ENCODE data around the gene FAHD1.
"Not testable (repeated sequence)": the region's sequence is repeated elsewhere in the genome, so short reads cannot be mapped to it uniquely, and the experiment has no call there.

The FAHD1 gene

GRCh38 chr16:1865902-1866690, 39.1 kb downstream of the FAHD1 start:
- ATAC-seq (ENCODE audit: low read depth) (no peak), DNase-seq (ENCODE audit: low spot score) (no peak)
- Histone ChIP-seq H3K27me3 (ENCODE audit: insufficient read depth, poor library complexity, severe bottlenecking) (no peaks in the 10 kb centered on the region), H3K27ac (ENCODE audit: poor library complexity, severe bottlenecking) (no peak overlapping the region), H3K9me3 (ENCODE audit: severe bottlenecking) (no peaks in the 10 kb centered on the region), H3K4me1 (ENCODE audit: insufficient read depth, poor library complexity, severe bottlenecking) (peaks cover 12% of the 10 kb centered on the region), H3K4me3 (ENCODE audit: severe bottlenecking) (no peak overlapping the region), H3K36me3 (ENCODE audit: low read depth) (no peaks in the 10 kb centered on the region)
- TF ChIP-seq CTCF (IDR thresholded peaks at IDR 0.05; ENCODE audit: poor library complexity, severe bottlenecking) = no peak

DNA sequence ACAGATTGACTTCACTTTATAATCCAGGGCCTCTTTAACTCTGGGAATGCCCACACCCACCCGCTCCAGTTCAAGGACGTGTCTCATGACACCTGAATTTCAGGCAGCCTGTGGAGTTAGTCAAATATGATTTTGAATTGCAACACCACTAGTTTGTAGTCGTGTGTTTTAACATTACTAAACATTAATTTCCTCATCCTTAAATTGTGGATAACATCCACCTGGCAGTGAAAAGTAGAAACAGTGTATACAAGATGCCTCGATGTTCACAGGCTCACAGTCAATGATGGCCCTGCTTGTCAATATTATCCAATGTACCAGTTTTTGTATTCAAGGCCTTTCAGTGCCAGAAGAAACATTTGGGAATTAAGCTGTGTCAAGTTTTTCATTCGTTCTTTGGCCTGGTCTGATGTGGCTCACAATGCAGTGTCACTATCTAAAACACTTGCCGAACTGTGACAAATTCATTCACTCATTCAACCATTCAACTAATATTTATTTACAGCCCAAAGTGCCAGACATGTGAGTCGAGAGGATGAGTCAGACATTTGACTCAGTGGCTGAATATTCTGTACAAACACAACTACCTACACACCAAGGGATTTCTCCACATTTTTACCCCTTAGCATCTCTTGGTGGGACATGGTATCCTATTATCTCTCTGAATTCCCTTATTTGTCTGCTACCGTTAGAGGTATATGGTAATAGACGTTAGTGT, 43.5 kb downstream of the FAHD1 start:
- Histone ChIP-seq H3K9me3 (ENCODE audit: severe bottlenecking) (no peaks in the 10 kb centered on the region), H3K36me3 (ENCODE audit: low read depth) (no peaks in the 10 kb centered on the region), H3K4me3 (ENCODE audit: severe bottlenecking) (no peak overlapping the region), H3K27ac (ENCODE audit: poor library complexity, severe bottlenecking) (peak overlapping the region; percentile 64), H3K27me3 (ENCODE audit: insufficient read depth, poor library complexity, severe bottlenecking) (no peaks in the 10 kb centered on the region), H3K4me1 (ENCODE audit: insufficient read depth, poor library complexity, severe bottlenecking) (peaks cover 14% of the 10 kb centered on the region)
- no peak for TF ChIP-seq CTCF (IDR thresholded peaks at IDR 0.05; ENCODE audit: poor library complexity, severe bottlenecking)
- ATAC-seq (ENCODE audit: low read depth) = peak; percentile 78
- no peak for DNase-seq (ENCODE audit: low spot score)

- H3K4me3 ChIP-seq (ENCODE audit: severe bottlenecking) = peak within 1 kb of the TSS; percentile 14
- H3K27me3 ChIP-seq (ENCODE audit: insufficient read depth, poor library complexity, severe bottlenecking) = no peaks in the 10 kb centered on the region
- no peaks in the 10 kb centered on the region for H3K9me3 ChIP-seq (ENCODE audit: severe bottlenecking)
- H3K4me1 ChIP-seq (ENCODE audit: insufficient read depth, poor library complexity, severe bottlenecking) = peaks cover 14% of the 10 kb centered on the region
- H3K27ac ChIP-seq (ENCODE audit: poor library complexity, severe bottlenecking) = peak within 1 kb of the TSS; percentile 64
- ATAC-seq (ENCODE audit: low read depth) (peak; percentile 59), DNase-seq (ENCODE audit: low spot score) (no peak)
- TF ChIP-seq CTCF (IDR thresholded peaks at IDR 0.05; ENCODE audit: poor library complexity, severe bottlenecking) = no peak
- H3K36me3 ChIP-seq (ENCODE audit: low read depth) = no peaks in the 10 kb centered on the region
Observed at GRCh38 chr16:1871974-1872635, 45.1 kb downstream of the FAHD1 start, which contains the start of gene MEIOB. MEIOB (minus strand) TSS chr16:1872164; CDS start chr16:1868175, 3,989 bp downstream.

GRCh38 chr16:1874854-1875253, 47.8 kb downstream of the FAHD1 start:
- no peaks in the 10 kb centered on the region for H3K9me3 ChIP-seq (ENCODE audit: severe bottlenecking)
- H3K27ac ChIP-seq (ENCODE audit: poor library complexity, severe bottlenecking) = no peak overlapping the region
- DNase-seq (ENCODE audit: low spot score) (no peak), ATAC-seq (ENCODE audit: low read depth) (no peak)
- no peak overlapping the region for H3K4me3 ChIP-seq (ENCODE audit: severe bottlenecking)
- no peak for TF ChIP-seq CTCF (IDR thresholded peaks at IDR 0.05; ENCODE audit: poor library complexity, severe bottlenecking)
- H3K4me1 ChIP-seq (ENCODE audit: insufficient read depth, poor library complexity, severe bottlenecking) = peaks cover 14% of the 10 kb centered on the region
- H3K36me3 ChIP-seq (ENCODE audit: low read depth) = no peaks in the 10 kb centered on the region
- no peaks in the 10 kb centered on the region for H3K27me3 ChIP-seq (ENCODE audit: insufficient read depth, poor library complexity, severe bottlenecking)

DNA sequence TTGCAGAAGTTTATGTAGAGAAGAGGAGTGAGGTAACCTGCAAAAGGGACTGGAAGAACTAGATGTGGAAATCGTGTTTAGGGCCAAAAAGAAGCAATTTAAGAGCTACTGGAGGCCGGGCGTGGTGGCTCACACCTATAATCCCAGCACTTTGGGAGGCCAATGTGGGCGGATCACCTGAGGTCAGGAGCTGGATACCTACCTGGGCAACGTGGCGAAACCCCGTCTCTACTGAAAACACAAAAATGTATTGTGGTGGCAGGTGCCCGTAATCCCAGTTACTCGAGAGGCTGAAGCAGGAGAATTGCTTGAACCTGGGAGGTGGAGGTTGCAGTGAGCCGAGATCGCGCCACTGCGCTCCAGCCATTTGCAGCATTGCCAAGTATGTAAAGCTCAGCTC, 49.1 kb downstream of the FAHD1 start:
- not testable (repeated sequence) for DNase-seq (ENCODE audit: low spot score); H3K9me3 ChIP-seq (ENCODE audit: severe bottlenecking); H3K4me1 ChIP-seq (ENCODE audit: insufficient read depth, poor library complexity, severe bottlenecking); ATAC-seq (ENCODE audit: low read depth); H3K27me3 ChIP-seq (ENCODE audit: insufficient read depth, poor library complexity, severe bottlenecking); H3K27ac ChIP-seq (ENCODE audit: poor library complexity, severe bottlenecking); H3K36me3 ChIP-seq (ENCODE audit: low read depth); H3K4me3 ChIP-seq (ENCODE audit: severe bottlenecking)

All from RWPE2 (cell line).